Left ventricle myocardium inferior (tissue), 1 donor: ENCODE measurements around the gene ERICH6B. TPM values are rescaled to one million over a fixed set of nuclear protein-coding genes. Genes with fewer than 3 reads are reported as not detected.

Experiments
- DNase-seq: peaks from one replicate; pipeline ENCODE4 v3.0.0-alpha.2; 2020
- H3K27ac ChIP-seq: fragments of 200-600 bp; replicated peaks from 2 replicates; pipeline ENCODE4 v1.8.0; 2021
- H3K27me3 ChIP-seq: fragments of 200-600 bp; 2 replicates; pipeline ENCODE4 v1.8.0; 2021; ENCODE audit warnings: low read depth
- H3K36me3 ChIP-seq: fragments of 200-600 bp; 2 replicates; pipeline ENCODE4 v1.8.0; 2021
- H3K4me1 ChIP-seq: fragments of 200-600 bp; 2 replicates; pipeline ENCODE4 v1.8.0; 2021
- H3K4me3 ChIP-seq: fragments of 200-600 bp; 2 replicates; pipeline ENCODE4 v1.8.0; 2021; ENCODE audit warnings: mild to moderate bottlenecking, moderate library complexity
- H3K9me3 ChIP-seq: fragments of 200-600 bp; replicated peaks from 2 replicates; pipeline ENCODE4 v1.8.0; 2021
- intact Hi-C: fragments of 100-400 bp; cut with micrococcal nuclease; formaldehyde crosslinking; loops from one replicate; pipeline ENCODE4 v1.11.0; 2022
- total RNA-seq: library from RNA; stranded (reverse); fragmentation: NEBNext Ultra II Directional; extraction: Animal tissue kit (Norgen Biotek cat#: 25700); gene quantifications from one replicate; pipeline ENCODE4 v1.2.1, GENCODE V29; 2021
- TF ChIP-seq, protein P1 (sequence below): fragments of 200-600 bp; IDR thresholded peaks from 2 replicates; pipeline ENCODE4 v1.8.0; 2021; ENCODE audit warnings: antibody characterized with exemption, mild to moderate bottlenecking, borderline replicate concordance
- donor health status: DM: no; HTN: yes; CAD: no; lungs with severe emphysema.

The ERICH6B gene
- total RNA-seq, 1 donor from 2014 or later, result not detected

DNA sequence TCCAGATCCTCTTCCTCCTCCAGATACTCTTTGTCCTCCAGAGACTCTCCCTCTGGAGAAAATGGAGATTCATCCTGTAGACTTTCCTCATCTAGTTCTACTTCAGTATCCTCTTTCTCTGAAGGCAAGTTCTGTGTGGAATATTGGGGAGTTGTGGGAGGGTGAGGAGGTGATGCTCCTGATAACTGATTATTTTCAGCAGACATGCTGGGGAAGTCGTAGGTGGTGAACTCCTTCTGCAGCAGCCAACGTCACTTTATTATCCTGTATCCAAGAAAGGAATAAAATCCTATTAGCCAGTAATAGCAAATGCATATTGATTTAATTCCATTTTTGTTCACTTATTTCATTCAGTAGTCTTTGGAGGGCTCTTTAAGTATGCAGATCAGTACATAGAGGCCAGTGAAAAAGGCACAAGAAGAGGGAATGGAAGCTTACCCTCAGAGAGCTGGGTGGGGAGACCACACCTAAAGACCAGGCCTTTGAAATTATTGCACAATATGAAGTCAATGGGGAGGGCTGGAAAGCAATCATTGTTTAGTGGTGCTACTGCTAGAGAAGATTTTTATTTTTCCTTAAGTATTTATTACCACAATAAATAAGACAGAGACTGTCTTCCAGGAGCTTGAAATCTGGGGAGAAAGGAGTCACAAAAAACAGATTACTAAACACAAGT lies 18.6 kb downstream of the ERICH6B start:
- H3K9me3 ChIP-seq, result no peaks in the 10 kb centered on the region
- H3K4me1 ChIP-seq, result no peaks in the 10 kb centered on the region
- H3K36me3 ChIP-seq, result no peaks in the 10 kb centered on the region
- no peak overlapping the region for H3K27ac ChIP-seq
- TF ChIP-seq, protein P1, sequence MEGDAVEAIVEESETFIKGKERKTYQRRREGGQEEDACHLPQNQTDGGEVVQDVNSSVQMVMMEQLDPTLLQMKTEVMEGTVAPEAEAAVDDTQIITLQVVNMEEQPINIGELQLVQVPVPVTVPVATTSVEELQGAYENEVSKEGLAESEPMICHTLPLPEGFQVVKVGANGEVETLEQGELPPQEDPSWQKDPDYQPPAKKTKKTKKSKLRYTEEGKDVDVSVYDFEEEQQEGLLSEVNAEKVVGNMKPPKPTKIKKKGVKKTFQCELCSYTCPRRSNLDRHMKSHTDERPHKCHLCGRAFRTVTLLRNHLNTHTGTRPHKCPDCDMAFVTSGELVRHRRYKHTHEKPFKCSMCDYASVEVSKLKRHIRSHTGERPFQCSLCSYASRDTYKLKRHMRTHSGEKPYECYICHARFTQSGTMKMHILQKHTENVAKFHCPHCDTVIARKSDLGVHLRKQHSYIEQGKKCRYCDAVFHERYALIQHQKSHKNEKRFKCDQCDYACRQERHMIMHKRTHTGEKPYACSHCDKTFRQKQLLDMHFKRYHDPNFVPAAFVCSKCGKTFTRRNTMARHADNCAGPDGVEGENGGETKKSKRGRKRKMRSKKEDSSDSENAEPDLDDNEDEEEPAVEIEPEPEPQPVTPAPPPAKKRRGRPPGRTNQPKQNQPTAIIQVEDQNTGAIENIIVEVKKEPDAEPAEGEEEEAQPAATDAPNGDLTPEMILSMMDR, result no peak
- no peak overlapping the region for H3K4me3 ChIP-seq
- DNase-seq, result no peak
- peaks cover 37% of the 10 kb centered on the region for H3K27me3 ChIP-seq
- intact Hi-C loops, result no loop called here

DNA sequence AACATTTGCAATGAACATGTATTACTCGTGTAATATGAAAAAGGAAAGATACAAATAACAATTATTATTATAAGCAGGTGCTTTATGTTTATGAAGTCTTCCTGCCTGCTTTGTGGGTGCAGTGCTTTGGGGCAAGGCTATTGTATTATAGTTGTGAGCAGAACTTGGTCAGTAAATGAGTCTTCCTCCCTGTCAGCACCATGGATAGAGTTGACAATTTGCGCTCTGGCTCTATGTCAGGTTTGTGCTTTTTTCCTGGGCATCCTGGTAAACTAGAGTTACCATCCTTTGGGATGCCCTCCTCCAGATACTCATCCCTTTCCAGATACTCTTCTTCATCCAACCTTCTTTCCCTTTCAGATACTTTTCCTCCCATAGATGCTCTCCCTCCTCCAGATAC lies 19.6 kb downstream of the ERICH6B start:
- peaks cover 37% of the 10 kb centered on the region for H3K27me3 ChIP-seq
- intact Hi-C loops, result no loop called here
- no peak for DNase-seq
- no peaks in the 10 kb centered on the region for H3K4me1 ChIP-seq
- no peak overlapping the region for H3K27ac ChIP-seq
- peaks cover 3% of the 10 kb centered on the region for H3K9me3 ChIP-seq
- no peak overlapping the region for H3K4me3 ChIP-seq
- TF ChIP-seq, protein P1, result no peak
- H3K36me3 ChIP-seq, result no peaks in the 10 kb centered on the region

DNA sequence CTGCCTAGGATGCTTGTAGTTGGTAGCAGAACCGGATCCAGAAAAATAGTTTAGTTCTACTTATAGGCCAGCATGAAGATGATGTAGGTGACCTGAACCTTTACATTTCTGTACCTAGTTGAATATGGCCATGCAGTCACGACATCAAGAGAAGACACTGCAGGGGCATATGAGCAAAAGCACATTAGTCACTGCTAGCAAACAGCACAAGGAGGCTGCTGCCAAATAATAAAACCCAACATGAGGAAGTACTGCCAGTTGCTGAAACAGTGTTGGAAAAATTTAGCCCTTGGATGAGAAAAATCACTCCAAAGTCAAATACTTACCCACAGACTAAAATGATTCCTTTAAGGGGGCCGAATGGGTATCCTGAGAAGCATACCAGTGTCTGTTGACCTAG lies 20.8 kb downstream of the ERICH6B start:
- intact Hi-C loops, result no loop called here
- TF ChIP-seq, protein P1, result no peak
- Histone ChIP-seq H3K4me3 (no peak overlapping the region), H3K36me3 (no peaks in the 10 kb centered on the region), H3K9me3 (peaks cover 3% of the 10 kb centered on the region), H3K4me1 (no peaks in the 10 kb centered on the region), H3K27me3 (peaks cover 37% of the 10 kb centered on the region), H3K27ac (no peak overlapping the region)
- no peak for DNase-seq

DNA sequence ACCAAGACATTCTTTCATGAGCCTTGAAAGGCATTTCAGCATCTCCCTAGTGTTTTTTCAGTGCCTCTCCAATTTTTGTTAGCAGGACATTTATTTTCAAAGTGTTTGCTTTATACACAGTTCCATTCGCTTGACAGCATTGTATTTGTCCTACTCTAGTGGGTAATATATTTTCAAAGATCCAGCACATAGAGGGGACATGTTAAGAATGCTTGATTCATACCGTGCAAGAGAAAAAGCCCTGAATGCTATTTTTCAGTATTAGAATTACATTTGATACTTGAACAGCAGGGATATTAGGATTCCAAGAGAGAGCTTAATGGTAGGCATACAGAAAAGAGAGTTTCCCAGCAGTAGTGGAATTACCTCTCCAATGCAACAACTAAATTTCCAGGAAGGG lies 21.3 kb downstream of the ERICH6B start:
- intact Hi-C loops, result no loop called here
- H3K36me3 ChIP-seq, result no peaks in the 10 kb centered on the region
- TF ChIP-seq, protein P1, result no peak
- no peak overlapping the region for H3K27ac ChIP-seq
- H3K4me1 ChIP-seq, result no peaks in the 10 kb centered on the region
- no peak for DNase-seq
- peaks cover 3% of the 10 kb centered on the region for H3K9me3 ChIP-seq
- peaks cover 34% of the 10 kb centered on the region for H3K27me3 ChIP-seq
- no peak overlapping the region for H3K4me3 ChIP-seq

DNA sequence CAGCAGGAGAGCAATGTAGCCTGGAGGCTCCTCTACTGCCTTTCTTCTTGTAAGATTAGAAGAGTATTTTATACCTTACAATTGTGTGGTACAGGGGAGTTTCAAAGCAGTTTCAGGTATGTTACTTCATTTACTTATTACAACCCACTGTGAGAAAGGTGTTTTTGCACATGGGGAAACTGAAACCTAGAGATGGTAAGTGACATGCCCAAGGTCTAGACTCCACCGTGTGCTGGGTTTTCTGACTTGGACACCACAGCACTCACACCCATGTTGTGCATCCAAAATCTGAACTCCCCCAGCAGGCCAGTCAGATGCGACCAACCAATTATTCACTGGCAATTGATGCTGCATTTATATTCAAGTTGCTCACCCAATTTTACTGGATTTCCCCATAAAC lies 22.8 kb downstream of the ERICH6B start:
- Histone ChIP-seq H3K36me3 (no peaks in the 10 kb centered on the region), H3K9me3 (peaks cover 3% of the 10 kb centered on the region), H3K27ac (no peak overlapping the region), H3K4me1 (no peaks in the 10 kb centered on the region), H3K27me3 (peaks cover 20% of the 10 kb centered on the region), H3K4me3 (no peak overlapping the region)
- no peak for DNase-seq
- TF ChIP-seq, protein P1, result no peak
- intact Hi-C loops, result no loop called here
